Esophagus muscularis mucosa (tissue), 3 donors: ENCODE data around the gene CHGA.

Experiments used
- CTCF ChIP-seq, 3 experiments: fragments of 200-600 bp in 2 of 3; fragments of 450-650 bp in 1 of 3; sonication (generic) in 2 of 3; IDR thresholded peaks; one replicate each; pipeline ENCODE4 v1.5.1; 2017 to 2019; ENCODE audit warnings: antibody characterized with exemption in 3 of 3, mild to moderate bottlenecking in 2 of 3, moderate library complexity in 1 of 3
- POLR2AphosphoS5 ChIP-seq, 2 donors: sonication (generic); formaldehyde crosslinking; IDR thresholded peaks; one replicate each; pipeline ENCODE4 v1.6.1; 2017; ENCODE audit warnings: antibody characterized with exemption in 2 of 2

- TF ChIP-seq CTCF (IDR thresholded peaks at IDR 0.05) (no peak), POLR2AphosphoS5 (IDR thresholded peaks at IDR 0.05) (no peak)
Observed at GRCh38 chr14:92982956-92983355, 60.0 kb downstream of the CHGA start.
